Sigmoid colon (tissue), 4 donors: ENCODE measurements around the gene FOXQ1.

Experiments used
- POLR2A ChIP-seq, 2 donors: fragments of 450-650 bp; IDR thresholded peaks; one replicate each; pipeline ENCODE4 v1.6.1; 2016; ENCODE audit warnings: antibody characterized with exemption in 2 of 2, mild to moderate bottlenecking in 2 of 2, moderate library complexity in 2 of 2
- POLR2AphosphoS5 ChIP-seq, 4 donors: sonication (generic); formaldehyde crosslinking; IDR thresholded peaks; one replicate each; pipeline ENCODE4 v1.6.1; 2017; ENCODE audit warnings: antibody characterized with exemption in 4 of 4
- TF ChIP-seq, protein P1 (sequence below), 4 experiments: fragments of 450-650 bp in 3 of 4; fragments of 200-600 bp in 1 of 4; IDR thresholded peaks; one replicate each; pipeline ENCODE4 v1.5.1; 2016 to 2019; ENCODE audit warnings: antibody characterized with exemption in 4 of 4, mild to moderate bottlenecking in 3 of 4, moderate library complexity in 2 of 4

DNA sequence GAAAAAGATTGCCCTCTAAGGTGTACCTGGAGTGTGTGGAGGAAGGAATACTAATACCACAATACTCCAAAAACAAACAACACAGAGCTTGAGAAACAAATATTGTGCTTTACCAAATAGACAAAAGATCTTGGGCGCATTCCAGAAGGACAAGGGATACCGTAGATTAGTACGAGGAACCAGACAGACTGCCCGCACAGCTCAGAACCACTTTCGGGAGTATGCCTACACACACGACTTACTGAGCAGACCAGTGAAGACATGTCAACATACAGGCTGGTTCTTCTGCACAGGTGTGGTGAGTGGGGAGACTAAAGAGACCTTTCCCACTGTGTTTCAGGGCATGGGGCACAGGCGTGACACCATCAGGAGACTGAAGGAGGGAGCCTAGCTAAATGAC, 15.8 kb upstream of the FOXQ1 start:
- no peak for TF ChIP-seq POLR2A (IDR thresholded peaks at IDR 0.05)
- TF ChIP-seq, protein P1, sequence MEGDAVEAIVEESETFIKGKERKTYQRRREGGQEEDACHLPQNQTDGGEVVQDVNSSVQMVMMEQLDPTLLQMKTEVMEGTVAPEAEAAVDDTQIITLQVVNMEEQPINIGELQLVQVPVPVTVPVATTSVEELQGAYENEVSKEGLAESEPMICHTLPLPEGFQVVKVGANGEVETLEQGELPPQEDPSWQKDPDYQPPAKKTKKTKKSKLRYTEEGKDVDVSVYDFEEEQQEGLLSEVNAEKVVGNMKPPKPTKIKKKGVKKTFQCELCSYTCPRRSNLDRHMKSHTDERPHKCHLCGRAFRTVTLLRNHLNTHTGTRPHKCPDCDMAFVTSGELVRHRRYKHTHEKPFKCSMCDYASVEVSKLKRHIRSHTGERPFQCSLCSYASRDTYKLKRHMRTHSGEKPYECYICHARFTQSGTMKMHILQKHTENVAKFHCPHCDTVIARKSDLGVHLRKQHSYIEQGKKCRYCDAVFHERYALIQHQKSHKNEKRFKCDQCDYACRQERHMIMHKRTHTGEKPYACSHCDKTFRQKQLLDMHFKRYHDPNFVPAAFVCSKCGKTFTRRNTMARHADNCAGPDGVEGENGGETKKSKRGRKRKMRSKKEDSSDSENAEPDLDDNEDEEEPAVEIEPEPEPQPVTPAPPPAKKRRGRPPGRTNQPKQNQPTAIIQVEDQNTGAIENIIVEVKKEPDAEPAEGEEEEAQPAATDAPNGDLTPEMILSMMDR (IDR thresholded peaks at IDR 0.05) = no peak
- no peak for TF ChIP-seq POLR2AphosphoS5 (IDR thresholded peaks at IDR 0.05)
